Activated CD8-positive, alpha-beta memory T cell treated with anti-CD3 and anti-CD28 coated beads for 4 hours (primary cell): ENCODE measurements around the gene SLC9B1.
"Not testable (repeated sequence)": the region's sequence is repeated elsewhere in the genome, so short reads cannot be mapped to it uniquely, and the experiment has no call there.

Experiments
- DNase-seq, 2 donors: peaks; one replicate each; pipeline ENCODE4 v3.0.0-alpha.2; 2020; ENCODE audit warnings: low read depth in 2 of 2

The SLC9B1 gene

GRCh38 chr4:103011378-103012025 is 8.0 kb downstream of the SLC9B1 start:
- DNase-seq = no peak

GRCh38 chr4:103010804-103011203 is 8.7 kb downstream of the SLC9B1 start:
- no peak for DNase-seq

- no peak for DNase-seq
Observed at GRCh38 chr4:103008875-103009729, 10.4 kb downstream of the SLC9B1 start.

- DNase-seq = no peak
Observed at GRCh38 chr4:103002551-103002950, 17.0 kb downstream of the SLC9B1 start.

GRCh38 chr4:102994803-102995202 is 24.7 kb downstream of the SLC9B1 start:
- no peak for DNase-seq

- DNase-seq = not testable (repeated sequence)
Observed at GRCh38 chr4:102993985-102994384, 25.5 kb downstream of the SLC9B1 start.

- no peak for DNase-seq
Observed at GRCh38 chr4:102988429-102989020, 31.0 kb downstream of the SLC9B1 start.

GRCh38 chr4:102981005-102981404 is 38.5 kb downstream of the SLC9B1 start:
- DNase-seq = no peak

GRCh38 chr4:102961813-102962212 is 57.7 kb downstream of the SLC9B1 start:
- not testable (repeated sequence) for DNase-seq

- no peak for DNase-seq
Observed at GRCh38 chr4:102959496-102959895, 60.0 kb downstream of the SLC9B1 start.

- no peak for DNase-seq
Observed at GRCh38 chr4:102945066-102945465, 74.4 kb downstream of the SLC9B1 start.

- not testable (repeated sequence) for DNase-seq
Observed at GRCh38 chr4:102938063-102938462, 81.4 kb downstream of the SLC9B1 start.

GRCh38 chr4:102935716-102936115 is 83.8 kb downstream of the SLC9B1 start:
- no peak for DNase-seq

GRCh38 chr4:102919697-102920096 is 99.8 kb downstream of the SLC9B1 start:
- not testable (repeated sequence) for DNase-seq

- no peak for DNase-seq
Observed at GRCh38 chr4:102918859-102919258, 100.6 kb downstream of the SLC9B1 start.

GRCh38 chr4:102901804-102902203 is 117.7 kb downstream of the SLC9B1 start:
- DNase-seq = no peak

- DNase-seq = not testable (repeated sequence)
Observed at GRCh38 chr4:102897610-102898009, 121.9 kb downstream of the SLC9B1 start.

- not testable (repeated sequence) for DNase-seq
Observed at GRCh38 chr4:102896547-102896946, 123.0 kb downstream of the SLC9B1 start.

- not testable (repeated sequence) for DNase-seq
Observed at GRCh38 chr4:102889866-102890265, 129.6 kb downstream of the SLC9B1 start.

GRCh38 chr4:102888570-102888969 is 130.9 kb downstream of the SLC9B1 start:
- not testable (repeated sequence) for DNase-seq

- no peak for DNase-seq
Observed at GRCh38 chr4:102883278-102883677, 136.2 kb downstream of the SLC9B1 start.

- DNase-seq = no peak
Observed at GRCh38 chr4:102881343-102881742, 138.2 kb downstream of the SLC9B1 start.

GRCh38 chr4:102878901-102879300 is 140.6 kb downstream of the SLC9B1 start:
- no peak for DNase-seq
